Upper lobe of left lung (tissue), 4 donors: Measurements from ENCODE around the gene NME4.

Experiments used
- EP300 ChIP-seq, 4 donors: sonication (generic); formaldehyde crosslinking; IDR thresholded peaks; one replicate each; pipeline ENCODE4 v1.5.1; 2017; ENCODE audit warnings: antibody characterized with exemption in 4 of 4, control low read depth in 2 of 4
- POLR2A ChIP-seq, 4 donors: fragments of 450-650 bp; IDR thresholded peaks; one replicate each; pipeline ENCODE4 v1.5.1; 2016 to 2017; ENCODE audit warnings: antibody characterized with exemption in 4 of 4, mild to moderate bottlenecking in 2 of 4
- POLR2AphosphoS5 ChIP-seq, 2 donors: sonication (generic); formaldehyde crosslinking; IDR thresholded peaks; one replicate each; pipeline ENCODE4 v1.5.1; 2017; ENCODE audit warnings: antibody characterized with exemption in 2 of 2
- TF ChIP-seq, protein P1 (sequence below), 6 experiments: fragments of 450-650 bp in 4 of 6; fragments of 200-600 bp in 2 of 6; sonication (generic) in 2 of 6; IDR thresholded peaks; one replicate each; pipeline ENCODE4 v1.5.1; 2016 to 2019; ENCODE audit warnings: antibody characterized with exemption in 6 of 6

DNA sequence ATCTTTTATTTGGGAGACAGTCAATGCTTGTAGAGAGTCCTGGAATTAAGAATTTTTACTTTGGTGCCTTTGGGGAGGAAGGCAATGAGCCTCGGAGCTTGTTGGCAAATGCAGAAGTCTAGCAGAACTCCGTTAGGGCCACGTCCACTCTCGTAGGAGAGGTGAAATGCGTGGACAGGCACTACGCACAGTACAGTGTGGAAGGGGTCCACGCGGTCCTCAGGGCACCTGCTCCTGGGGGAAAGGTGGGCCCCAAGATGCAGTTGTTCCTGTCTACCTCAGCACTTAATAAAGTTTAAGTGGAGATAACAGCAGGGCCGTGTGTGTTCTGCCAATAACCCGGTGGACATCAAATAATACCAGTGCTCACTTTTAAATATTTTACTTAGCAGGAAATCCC is 30.3 kb downstream of the NME4 start:
- TF ChIP-seq, protein P1, sequence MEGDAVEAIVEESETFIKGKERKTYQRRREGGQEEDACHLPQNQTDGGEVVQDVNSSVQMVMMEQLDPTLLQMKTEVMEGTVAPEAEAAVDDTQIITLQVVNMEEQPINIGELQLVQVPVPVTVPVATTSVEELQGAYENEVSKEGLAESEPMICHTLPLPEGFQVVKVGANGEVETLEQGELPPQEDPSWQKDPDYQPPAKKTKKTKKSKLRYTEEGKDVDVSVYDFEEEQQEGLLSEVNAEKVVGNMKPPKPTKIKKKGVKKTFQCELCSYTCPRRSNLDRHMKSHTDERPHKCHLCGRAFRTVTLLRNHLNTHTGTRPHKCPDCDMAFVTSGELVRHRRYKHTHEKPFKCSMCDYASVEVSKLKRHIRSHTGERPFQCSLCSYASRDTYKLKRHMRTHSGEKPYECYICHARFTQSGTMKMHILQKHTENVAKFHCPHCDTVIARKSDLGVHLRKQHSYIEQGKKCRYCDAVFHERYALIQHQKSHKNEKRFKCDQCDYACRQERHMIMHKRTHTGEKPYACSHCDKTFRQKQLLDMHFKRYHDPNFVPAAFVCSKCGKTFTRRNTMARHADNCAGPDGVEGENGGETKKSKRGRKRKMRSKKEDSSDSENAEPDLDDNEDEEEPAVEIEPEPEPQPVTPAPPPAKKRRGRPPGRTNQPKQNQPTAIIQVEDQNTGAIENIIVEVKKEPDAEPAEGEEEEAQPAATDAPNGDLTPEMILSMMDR (IDR thresholded peaks at IDR 0.05), result no peak
- TF ChIP-seq POLR2AphosphoS5 (IDR thresholded peaks at IDR 0.05) (no peak), POLR2A (IDR thresholded peaks at IDR 0.05) (no peak), EP300 (IDR thresholded peaks at IDR 0.05) (no peak)
